Erythroblast (primary cell): ENCODE data around the gene APLNR.

Experiments
- GATA1 ChIP-seq: IDR thresholded peaks from 2 replicates; pipeline ENCODE4 v1.6.1; 2011; ENCODE audit warnings: low read depth, mild to moderate bottlenecking, control low read depth, low read length, moderate library complexity
- POLR2A ChIP-seq: IDR thresholded peaks from 2 replicates; pipeline ENCODE4 v1.6.1; 2011; ENCODE audit warnings: mild to moderate bottlenecking, low read length

GRCh38 chr11:57277845-57278720 lies 41.0 kb upstream of the APLNR start:
- TF ChIP-seq POLR2A (no peak), GATA1 (no peak)
